C1 segment of cervical spinal cord (tissue), 14 donors: ENCODE results near the gene COP1.

Source experiments
- DNase-seq, 14 donors: peaks; one replicate each; lab custom pipeline; 2025; lab: John Stamatoyannopoulos, UW

The COP1 gene

DNA sequence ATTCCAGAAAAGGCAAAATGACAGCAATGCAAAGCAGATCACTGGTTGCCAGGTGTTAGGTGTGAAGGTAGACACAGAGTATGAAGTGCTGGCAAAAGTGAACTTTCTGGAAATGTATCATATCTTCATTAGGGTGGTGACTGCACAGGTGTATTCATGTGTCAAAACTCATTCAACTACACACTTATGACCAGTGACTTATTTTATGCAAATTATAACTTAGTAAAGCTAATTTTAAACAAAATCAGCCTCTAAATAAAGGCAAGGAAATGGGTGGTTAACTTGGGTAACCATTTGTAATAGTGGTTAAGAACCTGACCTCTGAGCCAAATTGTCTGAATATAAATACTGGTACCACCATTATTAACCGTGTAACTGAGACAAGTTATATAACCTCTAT, 7.4 kb downstream of the COP1 start:
- DNase-seq, result no peak

- no peak for DNase-seq
Measured at GRCh38 chr1:176198413-176198812, 8.7 kb downstream of the COP1 start.

- DNase-seq, result no peak
Measured at GRCh38 chr1:176196728-176197127, 10.4 kb downstream of the COP1 start.

- DNase-seq, result no peak
Measured at GRCh38 chr1:176195547-176195946, 11.5 kb downstream of the COP1 start.

GRCh38 chr1:176193663-176194062, 13.4 kb downstream of the COP1 start:
- no peak for DNase-seq

DNA sequence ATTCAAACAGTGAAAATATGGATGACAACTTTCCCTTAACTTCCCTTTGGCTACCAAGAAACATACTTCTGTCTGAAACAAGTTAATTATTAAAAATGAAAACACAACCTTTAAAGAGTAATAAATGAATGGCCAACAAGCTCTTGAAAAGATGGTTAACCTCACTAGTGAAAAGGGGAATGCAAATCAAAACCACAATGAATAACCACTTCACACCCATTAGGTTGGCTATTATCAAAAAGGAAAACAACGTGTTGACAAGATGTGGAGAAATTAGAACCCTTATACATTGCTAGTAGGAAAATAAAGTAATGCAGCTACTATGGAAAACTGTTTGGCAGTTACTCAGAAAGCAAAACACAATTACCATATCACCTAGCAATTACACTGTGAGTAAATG, 14.1 kb downstream of the COP1 start:
- no peak for DNase-seq

GRCh38 chr1:176188604-176189003, 18.5 kb downstream of the COP1 start:
- no peak for DNase-seq

GRCh38 chr1:176187001-176187400, 20.1 kb downstream of the COP1 start:
- no peak for DNase-seq

- DNase-seq, result no peak
Measured at GRCh38 chr1:176183618-176184017, 23.5 kb downstream of the COP1 start.

GRCh38 chr1:176178316-176178715, 28.8 kb downstream of the COP1 start:
- DNase-seq, result no peak

GRCh38 chr1:176177764-176178163, 29.3 kb downstream of the COP1 start:
- no peak for DNase-seq

- no peak for DNase-seq
Measured at GRCh38 chr1:176174108-176174507, 33.0 kb downstream of the COP1 start.

GRCh38 chr1:176172215-176172614, 34.9 kb downstream of the COP1 start:
- no peak for DNase-seq

- no peak for DNase-seq
Measured at GRCh38 chr1:176167210-176167609, 39.9 kb downstream of the COP1 start.

DNA sequence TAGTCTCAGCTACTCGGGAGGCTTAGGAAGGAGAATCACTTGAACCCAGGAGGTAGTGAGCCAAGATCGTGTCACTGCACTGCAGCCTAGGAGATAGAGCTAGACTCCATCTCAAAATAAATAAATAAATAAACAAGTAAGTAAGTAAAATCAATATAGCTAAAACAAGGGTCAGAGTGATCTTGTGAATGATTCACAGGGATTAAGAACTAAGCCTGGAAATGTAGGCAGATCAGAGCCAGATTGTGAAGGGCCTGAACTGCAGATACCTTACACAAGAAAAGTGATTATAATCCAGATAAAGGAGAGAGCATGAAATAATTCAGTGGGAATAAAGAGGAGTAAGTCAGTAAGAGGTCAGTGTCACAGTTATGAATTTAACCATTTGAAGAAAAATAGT, 41.5 kb downstream of the COP1 start:
- no peak for DNase-seq

DNA sequence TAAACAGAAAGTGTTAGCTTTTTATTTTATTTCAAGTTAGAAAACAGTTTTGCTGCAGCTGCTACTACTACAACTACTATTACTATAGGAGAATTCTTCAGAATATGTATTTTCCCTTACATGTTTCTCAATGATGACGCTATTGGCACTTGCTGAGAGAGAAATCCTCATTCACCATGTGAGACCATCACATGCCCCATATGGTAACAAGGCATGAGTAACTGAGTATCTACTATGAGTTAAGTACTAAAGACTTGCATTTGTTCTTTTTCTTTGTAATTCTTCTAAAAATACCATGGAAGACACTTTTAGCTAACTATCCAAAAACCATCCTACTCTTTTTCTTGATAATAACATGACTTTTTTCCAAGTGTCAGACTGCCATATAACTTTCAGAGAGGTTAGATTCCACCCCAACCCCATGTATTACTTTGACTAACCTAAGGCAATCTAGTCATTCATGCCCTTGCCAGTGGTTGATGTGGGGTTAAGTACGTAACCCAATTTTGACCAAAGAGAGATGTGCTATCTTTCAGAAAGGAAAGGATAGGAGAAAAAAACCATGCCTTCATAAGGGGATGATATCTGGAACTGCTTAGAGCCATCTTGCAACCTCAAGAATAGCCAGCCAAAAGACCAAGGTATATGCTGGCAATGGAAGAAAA, 42.9 kb downstream of the COP1 start:
- no peak for DNase-seq

GRCh38 chr1:176159993-176160392, 47.1 kb downstream of the COP1 start:
- DNase-seq, result no peak

DNA sequence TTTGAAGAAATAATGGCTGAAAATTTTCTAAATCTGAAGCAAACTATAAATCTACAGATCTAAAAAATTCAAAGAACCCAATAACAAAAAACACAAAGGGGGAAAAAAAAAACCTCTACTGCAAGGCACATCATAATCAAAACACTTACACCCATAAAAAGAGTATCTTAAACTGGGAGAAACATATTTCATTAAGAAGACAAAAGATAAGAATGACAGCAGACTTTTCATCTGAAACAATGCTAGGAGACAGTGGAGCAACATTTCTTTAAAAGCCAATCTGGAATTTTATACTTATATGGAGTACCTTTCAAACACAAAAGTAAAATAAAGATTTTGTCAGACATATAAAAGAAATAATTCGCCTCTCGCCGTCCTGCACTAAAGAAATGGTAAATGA, 49.1 kb downstream of the COP1 start:
- DNase-seq, result no peak

- no peak for DNase-seq
Measured at GRCh38 chr1:176149939-176150807, 56.9 kb downstream of the COP1 start.

- DNase-seq, result no peak
Measured at GRCh38 chr1:176144526-176144925, 62.6 kb downstream of the COP1 start.

- DNase-seq, result no peak
Measured at GRCh38 chr1:176142973-176143372, 64.1 kb downstream of the COP1 start.

DNA sequence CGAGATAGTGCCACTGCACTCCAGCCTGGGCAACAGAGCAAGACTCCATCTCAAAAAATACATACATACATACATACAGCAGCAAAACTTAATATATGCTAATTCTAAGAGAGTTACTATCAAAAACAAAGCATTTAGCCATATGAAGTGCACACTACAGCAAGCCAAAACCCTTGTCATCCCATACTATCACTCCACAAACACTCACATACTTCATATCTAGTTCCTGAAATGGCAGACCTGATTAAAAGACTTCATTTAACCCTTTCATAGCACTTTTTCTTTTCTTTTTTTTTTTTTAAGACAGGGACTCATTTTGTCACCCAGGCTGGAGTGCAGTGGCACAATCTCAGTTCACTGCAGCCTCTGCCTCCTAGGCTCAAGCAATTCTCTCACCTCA, 65.6 kb downstream of the COP1 start:
- DNase-seq, result no peak

DNA sequence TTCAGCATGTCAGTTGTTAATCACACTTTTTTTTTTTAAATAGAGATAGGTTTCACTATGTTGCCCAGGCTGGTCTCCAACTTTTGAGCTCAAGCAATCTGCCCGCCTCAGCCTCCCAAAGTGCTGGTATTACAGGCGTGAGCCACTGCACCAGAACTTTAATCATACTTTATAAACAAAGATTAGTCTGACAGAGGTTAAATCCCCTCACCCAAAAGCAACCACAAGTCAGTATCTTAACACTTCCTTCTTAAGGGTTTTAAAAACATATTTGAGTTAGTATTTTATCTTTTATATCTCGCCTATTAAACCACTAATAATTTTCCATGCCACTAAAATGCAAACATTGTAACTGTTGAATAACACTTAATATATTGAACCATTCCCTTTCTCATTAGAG, 70.2 kb downstream of the COP1 start:
- DNase-seq, result no peak
